Measurements from ENCODE around the gene CFAP100.
A peak's percentile ranks its signal among the peaks of the same experiment; 100 is the strongest.

CFAP100 gene

GRCh38 chr3:126422571-126423091, 27.9 kb downstream of the CFAP100 start:
- no peak for DNase-seq (ENCODE audit: low spot score)

- no peak for DNase-seq (ENCODE audit: low spot score)
Observed at GRCh38 chr3:126423191-126424038, 28.7 kb downstream of the CFAP100 start.

GRCh38 chr3:126424039-126424717, 29.5 kb downstream of the CFAP100 start:
- no peak for DNase-seq (ENCODE audit: low spot score)

GRCh38 chr3:126424751-126425150, 30.0 kb downstream of the CFAP100 start:
- DNase-seq (ENCODE audit: low spot score), result no peak

GRCh38 chr3:126431103-126431534, 36.4 kb downstream of the CFAP100 start:
- no peak for DNase-seq (ENCODE audit: low spot score)

GRCh38 chr3:126432361-126433104, 37.8 kb downstream of the CFAP100 start:
- DNase-seq (ENCODE audit: low spot score), result no peak

GRCh38 chr3:126433105-126433430, 38.4 kb downstream of the CFAP100 start:
- peak; percentile 61 for DNase-seq (ENCODE audit: low spot score)

- peak; percentile 45 for DNase-seq (ENCODE audit: low spot score)
Observed at GRCh38 chr3:126433496-126434263, 39.0 kb downstream of the CFAP100 start.

GRCh38 chr3:126434264-126434590, 39.5 kb downstream of the CFAP100 start:
- DNase-seq (ENCODE audit: low spot score), result no peak

GRCh38 chr3:126434931-126435411, 40.3 kb downstream of the CFAP100 start:
- DNase-seq (ENCODE audit: low spot score), result peak; percentile 55

GRCh38 chr3:126435456-126436315, 41.0 kb downstream of the CFAP100 start:
- peak; percentile 54 for DNase-seq (ENCODE audit: low spot score)

- peak; percentile 52 for DNase-seq (ENCODE audit: low spot score)
Observed at GRCh38 chr3:126436826-126437717, 42.4 kb downstream of the CFAP100 start.

GRCh38 chr3:126438186-126438585, 43.5 kb downstream of the CFAP100 start:
- peak; percentile 41 for DNase-seq (ENCODE audit: low spot score)

GRCh38 chr3:126438746-126439145, 44.0 kb downstream of the CFAP100 start:
- DNase-seq (ENCODE audit: low spot score), result peak; percentile 30

GRCh38 chr3:126439346-126439967, 44.7 kb downstream of the CFAP100 start:
- DNase-seq (ENCODE audit: low spot score), result peak; percentile 47

GRCh38 chr3:126439968-126440708, 45.4 kb downstream of the CFAP100 start:
- no peak for DNase-seq (ENCODE audit: low spot score)

GRCh38 chr3:126440709-126440995, 45.9 kb downstream of the CFAP100 start:
- peak; percentile 37 for DNase-seq (ENCODE audit: low spot score)

GRCh38 chr3:126441256-126441880, 46.7 kb downstream of the CFAP100 start:
- peak; percentile 47 for DNase-seq (ENCODE audit: low spot score)

Data from left forelimb (tissue), 1 donor.